NCI-H2196 treated with DMSO at 0.1 percent for 48 hours (cell line): ENCODE data around the gene TEX19.
"Not testable (repeated sequence)": the region's sequence is repeated elsewhere in the genome, so short reads cannot be mapped to it uniquely, and the experiment has no call there.

Experiments used
- DNase-seq: peaks from one replicate; lab custom pipeline; 2025; ENCODE audit not compliant: unreplicated experiment; lab: John Stamatoyannopoulos, UW

The TEX19 gene

GRCh38 chr17:82375359-82376041, 16.5 kb downstream of the TEX19 start:
- no peak for DNase-seq

DNA sequence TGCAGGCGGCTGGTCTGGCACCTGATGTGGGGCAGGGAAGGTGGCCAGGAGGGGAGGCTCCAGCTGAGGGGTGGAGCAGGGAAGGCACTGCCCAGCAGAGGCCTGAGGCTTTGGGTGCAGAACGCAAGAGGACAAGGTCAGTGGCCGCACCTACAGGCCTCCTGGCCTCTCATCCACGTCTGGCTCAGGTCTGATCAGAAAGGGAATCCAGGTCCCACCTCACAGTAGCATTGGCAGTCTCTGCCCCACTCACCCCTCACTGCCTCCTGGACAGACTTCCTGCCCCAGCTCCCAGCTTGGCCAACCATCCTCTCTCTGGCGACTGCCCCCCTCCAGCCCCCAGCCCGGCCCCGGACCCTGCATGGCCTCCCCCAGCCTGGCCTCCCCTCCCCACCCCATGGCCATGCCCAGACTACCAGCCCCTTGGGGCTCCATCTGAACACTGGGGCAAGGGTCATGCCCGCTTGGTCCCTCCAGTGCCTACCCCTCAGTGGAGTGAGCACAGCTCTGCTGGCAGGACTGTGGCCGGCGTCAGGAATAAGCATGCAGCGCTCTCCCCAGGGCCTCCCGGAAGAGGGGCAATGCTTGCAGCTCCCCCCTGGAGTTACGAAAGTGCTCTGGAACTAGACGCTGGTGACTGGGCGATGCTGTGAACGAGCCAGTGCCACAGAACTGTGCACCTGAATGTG, 17.1 kb downstream of the TEX19 start:
- DNase-seq, result no peak

DNA sequence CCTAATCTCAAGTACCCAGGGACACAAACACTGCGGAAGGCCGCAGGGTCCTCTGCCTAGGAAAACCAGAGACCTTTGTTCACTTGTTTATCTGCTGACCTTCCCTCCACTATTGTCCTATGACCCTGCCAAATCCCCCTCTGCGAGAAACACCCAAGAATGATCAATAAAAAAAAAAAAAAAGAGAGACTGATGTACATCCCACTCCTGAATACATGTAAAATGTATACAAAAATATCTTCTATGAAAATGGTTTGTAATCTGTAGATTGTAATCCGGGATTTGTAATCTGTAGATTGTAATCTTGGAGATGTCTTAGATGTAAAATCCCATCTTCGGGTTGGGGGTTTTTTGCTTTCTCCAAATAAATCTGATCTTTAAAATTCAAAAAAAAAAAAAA, 18.2 kb downstream of the TEX19 start:
- not testable (repeated sequence) for DNase-seq

DNA sequence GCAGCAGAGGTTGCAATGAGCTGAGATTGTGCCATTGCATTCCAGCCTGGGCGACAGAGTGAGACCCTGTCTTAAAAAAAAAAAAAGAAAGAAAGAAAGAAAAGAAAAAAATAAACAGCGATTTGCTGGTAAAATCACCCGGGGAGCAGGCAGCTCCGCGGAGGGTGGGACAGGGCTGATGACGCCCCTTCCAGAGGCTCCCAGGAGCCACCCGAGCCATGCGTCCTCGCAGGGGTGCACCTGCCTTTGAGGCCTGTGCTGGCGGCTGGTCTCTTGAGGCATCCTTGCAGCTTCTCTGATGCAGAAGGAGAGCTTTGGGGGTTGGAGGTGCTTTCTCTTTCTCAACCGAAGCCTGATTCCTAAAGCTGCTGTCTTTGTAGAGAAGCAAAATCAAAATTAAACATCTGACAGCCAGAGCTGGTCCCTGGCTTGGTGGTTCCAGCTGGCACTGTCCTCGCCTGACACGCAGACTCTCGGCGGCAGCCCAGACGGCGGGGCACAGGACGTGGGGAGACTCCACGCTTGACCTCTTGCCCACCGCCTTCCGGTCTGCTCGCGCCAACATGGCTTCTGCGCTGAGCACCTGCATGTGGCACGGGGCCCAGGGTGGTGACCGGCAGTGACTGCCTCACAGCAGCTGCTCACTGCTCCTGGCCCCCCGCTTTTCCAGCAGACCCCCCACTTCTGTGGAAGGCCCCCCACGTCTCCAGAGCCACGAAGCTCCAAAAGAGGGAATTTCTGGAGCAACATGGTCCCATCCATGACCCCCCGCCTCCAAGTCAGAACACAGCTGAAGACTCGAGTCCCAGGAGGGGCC, 19.1 kb downstream of the TEX19 start:
- no peak for DNase-seq

DNA sequence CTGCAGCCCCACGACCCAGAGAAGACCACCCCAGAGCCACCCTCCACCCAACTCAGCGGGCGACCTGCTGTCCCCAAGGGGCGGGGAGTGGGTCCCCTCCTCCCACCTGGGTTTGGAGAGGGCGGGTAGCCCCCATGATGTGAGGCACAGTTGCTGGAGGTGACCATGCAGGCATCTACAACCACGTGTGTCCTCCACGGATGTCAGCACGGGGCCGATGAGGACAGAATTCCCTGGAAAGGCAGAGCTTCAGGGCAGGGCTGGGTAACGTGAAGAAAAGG, 19.6 kb downstream of the TEX19 start:
- DNase-seq, result no peak

DNA sequence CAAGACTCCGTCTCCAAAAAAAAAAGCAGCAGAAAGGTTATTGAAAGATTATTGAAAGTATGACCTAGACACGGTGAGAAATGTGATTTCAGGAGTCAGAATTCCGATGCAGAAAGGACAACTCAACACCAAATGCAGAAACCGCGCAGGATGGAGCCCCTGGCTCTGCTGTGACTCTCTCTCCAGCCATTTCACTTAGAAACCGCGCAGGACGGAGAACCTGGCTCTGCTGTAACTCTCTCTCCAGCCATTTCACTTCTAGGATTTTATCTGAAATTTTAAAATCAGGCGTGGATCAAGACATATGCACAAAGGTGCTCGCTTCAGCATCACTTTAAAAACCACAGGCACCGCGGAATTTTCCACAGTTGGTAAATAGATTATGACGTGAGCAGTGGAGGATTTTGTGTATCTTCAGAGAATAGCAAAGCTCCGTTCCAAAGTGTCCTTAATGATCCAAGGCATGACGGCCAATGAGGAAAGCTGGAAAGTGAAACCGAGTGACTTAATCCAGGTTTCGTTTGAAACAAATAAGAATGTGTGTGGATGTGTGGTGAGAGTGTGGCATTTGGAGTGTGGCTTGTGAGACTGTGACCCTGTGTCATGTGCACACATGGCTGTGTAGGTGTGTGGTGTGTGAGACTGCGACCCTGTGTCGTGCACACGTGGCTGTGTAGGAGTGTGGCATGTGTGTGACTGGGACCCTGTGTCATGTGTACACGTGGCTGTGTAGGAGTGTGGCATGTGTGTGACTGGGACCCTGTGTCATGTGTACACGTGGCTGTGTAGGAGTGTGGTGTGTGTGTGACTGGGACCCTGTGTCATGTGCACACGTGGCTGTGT, 22.0 kb downstream of the TEX19 start:
- no peak for DNase-seq

GRCh38 chr17:82381703-82382009, 22.6 kb downstream of the TEX19 start:
- not testable (repeated sequence) for DNase-seq

- DNase-seq, result not testable (repeated sequence)
Observed at GRCh38 chr17:82382220-82382932, 23.3 kb downstream of the TEX19 start.

GRCh38 chr17:82382933-82383255, 23.8 kb downstream of the TEX19 start:
- no peak for DNase-seq

GRCh38 chr17:82383411-82383810, 24.4 kb downstream of the TEX19 start:
- DNase-seq, result no peak

DNA sequence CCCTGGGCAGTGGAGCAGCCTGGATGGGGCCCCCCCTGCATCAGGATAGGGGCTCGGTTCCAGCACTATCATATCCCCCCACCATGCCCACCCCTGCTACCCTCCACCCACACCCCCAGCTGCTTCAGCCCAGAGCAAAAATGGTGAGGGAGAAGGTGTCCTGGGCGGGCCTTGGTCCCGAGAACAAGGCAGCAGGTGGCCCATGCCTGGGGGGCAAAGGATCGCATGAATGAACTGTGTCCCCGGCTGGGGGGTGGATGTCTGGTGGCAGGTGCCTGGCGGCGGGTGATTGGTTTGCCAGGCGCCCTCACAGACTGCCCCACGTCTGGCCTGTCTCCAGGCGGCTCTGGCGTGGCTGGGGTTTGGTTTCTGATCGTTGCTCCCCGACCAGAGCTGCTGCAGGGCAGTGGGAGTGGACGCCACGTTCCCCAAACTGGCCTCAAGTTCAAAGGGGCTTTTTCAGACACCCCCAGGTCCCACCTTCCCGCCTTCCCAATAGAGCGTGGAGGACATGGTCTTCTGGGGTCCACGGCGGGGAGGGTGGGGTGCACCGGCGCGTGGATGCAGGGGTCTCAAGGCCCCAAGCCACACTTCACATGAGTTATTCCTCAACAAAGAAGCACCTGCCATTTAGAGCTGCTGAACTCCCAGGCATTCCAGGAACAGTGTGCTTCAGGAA, 25.1 kb downstream of the TEX19 start:
- no peak for DNase-seq

DNA sequence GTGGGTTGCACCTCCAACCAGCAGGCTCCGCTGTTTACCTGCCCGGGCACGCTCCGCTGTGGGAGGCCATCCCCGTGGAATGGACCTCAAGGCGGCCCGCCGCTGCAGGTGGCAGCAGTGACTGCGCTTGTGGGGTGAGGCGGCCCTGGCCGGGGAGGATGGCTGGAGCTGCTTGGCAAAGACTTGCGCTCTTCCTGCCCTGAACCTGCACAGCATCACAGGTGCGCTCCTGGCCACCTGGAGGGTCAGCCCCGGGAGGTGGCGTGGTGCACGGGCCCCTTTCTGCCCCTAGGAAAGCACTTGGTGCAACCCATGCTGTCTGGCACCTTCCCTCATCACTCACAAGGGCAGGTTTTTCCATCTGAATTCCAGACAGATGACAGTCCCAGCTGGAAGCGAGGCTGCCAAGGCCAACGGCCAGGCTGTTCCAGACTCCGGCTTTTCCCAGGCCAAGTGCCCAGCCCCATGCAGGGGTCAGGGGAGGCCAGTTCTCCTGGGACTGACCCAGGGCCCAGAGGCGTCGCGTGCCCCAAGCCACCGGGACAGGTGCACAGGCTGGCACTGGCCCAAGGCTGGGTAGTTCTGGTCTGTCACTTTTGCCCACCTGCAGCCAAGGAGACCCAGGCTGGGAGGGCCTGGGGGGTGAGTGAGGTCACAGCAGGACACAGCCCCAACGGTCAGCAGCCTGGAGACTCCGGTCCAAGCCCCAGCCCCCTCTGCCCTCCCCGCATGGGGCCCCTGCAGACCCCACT, 25.9 kb downstream of the TEX19 start:
- DNase-seq, result peak; percentile 95

GRCh38 chr17:82385559-82386254, 26.7 kb downstream of the TEX19 start:
- DNase-seq, result no peak

DNA sequence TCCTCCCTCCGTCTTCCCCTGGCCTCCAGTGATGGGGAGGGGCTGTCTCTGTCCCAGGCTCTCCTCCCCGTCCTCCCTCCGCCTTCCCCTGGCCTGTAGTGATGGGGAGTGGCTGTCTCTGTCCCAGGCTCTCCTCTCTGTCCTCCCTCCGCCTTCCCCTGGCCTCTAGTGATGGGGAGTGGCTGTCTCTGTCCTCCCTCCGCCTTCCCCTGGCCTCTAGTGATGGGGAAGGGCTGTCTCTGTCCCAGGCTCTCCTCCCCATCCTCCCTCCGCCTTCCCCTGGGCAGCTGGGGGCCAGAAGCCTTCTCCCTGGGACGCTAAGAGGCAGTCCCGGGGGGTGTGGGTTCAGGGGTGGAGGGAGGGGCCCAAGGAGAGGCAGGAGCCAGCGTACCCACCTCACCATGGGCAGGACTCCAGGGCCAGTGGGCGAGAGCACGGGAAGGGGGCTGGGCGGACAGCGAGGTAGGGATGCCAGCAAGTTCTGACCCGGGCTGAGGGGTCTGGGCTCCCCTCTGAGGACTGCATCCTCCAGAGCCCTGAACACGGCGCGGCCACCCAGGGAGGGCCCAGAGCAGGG, 27.3 kb downstream of the TEX19 start:
- DNase-seq, result no peak

GRCh38 chr17:82386881-82387704, 28.0 kb downstream of the TEX19 start:
- no peak for DNase-seq

- no peak for DNase-seq
Observed at GRCh38 chr17:82387705-82388106, 28.7 kb downstream of the TEX19 start.

DNA sequence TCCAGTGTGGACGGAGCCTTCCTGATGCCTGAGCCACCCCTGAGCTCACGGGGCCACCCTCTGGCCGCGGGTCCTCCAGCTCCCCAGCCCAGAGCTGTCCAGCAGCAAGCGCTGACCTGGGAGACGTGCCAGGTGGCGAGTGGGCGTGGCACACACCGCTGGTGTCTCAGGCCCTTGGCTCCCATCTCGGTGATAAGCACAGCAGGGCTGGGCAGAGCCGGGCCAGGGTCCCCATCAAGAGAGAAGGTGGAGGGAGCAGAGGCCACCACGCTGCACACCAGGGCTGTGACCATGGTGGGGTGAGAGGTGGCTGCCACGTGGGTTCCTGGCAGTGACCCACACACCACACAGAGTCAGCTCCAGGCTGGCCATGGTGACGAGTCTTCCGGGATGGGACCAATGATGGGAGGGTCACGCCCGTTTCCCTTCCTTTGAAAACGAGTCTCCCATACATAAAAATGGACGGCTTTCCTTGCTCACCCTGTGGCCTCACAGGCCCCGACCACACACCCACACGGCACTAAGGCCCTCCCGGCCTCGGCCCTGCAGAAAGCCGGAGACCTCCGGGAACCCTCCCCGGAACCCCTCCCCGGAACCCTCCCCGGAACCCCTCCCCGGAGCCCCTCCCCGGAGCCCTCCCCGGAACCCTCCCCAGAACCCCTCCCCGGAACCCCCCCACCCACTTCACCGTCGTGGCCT, 29.3 kb downstream of the TEX19 start:
- DNase-seq, result no peak
